GM12878 (cell line): Measurements from ENCODE around the gene LTBP2.

Experiments used
- CBX3 ChIP-seq: fragments of 200-600 bp; sonication (generic); IDR thresholded peaks from 2 replicates; pipeline ENCODE4 v1.6.1; 2016; ENCODE audit warnings: low read depth, borderline replicate concordance
- EZH2 ChIP-seq: IDR thresholded peaks from 2 replicates; pipeline ENCODE4 v1.6.1; 2012; ENCODE audit warnings: low read depth, mild to moderate bottlenecking, control low read depth, inconsistent platforms, low read length, borderline replicate concordance; ENCODE audit not compliant: control insufficient read depth
- POLR2A ChIP-seq: IDR thresholded peaks from 2 replicates; pipeline ENCODE4 v1.6.1; 2011; ENCODE audit warnings: low read depth, mild to moderate bottlenecking, low read length
- RCOR1 ChIP-seq: conservative IDR thresholded peaks from 2 replicates; pipeline ENCODE4 v1.6.1; 2012; ENCODE audit warnings: low read depth, low read length, improper control_type of control experiment
- TF ChIP-seq, protein P1 (sequence below): fragments of 150-350 bp; IDR thresholded peaks from 2 replicates; pipeline ENCODE4 v1.6.1; 2016; ENCODE audit warnings: low read depth, low read length
- TF ChIP-seq, protein P2 (sequence below): IDR thresholded peaks from 2 replicates; pipeline ENCODE4 v1.6.1; 2012; ENCODE audit warnings: low read depth, low read length, improper control_type of control experiment

DNA sequence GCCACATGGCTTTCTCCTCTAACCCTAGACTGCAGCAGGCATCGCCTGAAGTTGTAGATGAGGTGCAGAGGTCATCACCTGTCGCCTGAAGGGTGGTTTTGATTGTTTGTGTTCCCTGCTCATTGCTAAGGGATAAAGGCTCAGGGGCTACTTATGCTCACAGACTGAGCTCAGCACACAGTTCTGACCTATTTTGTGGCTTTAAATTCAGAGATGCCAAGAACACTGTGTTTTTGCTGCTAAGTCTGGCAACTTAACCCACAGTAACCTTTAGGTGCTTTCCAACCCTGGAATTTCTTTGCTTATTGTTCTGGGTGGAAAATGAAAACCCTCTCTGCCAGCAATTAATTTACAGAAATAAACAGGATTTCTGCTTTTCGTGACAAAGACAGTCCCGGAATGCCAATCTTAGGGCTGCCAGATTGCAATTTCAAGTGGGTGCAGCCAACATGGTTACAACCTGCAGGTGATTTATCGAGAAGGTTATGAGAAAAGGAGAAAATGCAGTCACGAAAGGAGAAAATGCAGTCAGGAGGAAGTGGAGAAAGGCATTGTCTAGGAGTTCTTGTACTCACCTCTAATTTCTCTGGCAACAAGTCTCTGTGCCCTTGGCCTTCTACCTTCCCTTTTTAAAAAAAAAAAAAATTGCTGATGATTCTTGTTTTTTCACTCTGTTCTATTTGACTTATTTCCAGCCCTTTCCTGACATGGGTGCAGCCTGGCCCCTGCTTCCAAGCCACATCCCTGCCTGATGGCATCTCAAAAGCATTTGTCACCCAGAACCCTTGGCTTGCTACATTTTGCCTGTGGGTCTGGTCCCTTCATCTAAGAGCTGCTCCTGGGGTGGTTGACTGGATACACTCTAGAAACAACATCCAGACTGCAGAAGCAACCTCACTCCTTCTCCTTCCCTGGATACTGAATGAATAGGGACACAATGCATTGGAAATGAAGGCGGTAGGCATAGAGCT, 142.2 kb downstream of the LTBP2 start:
- TF ChIP-seq, protein P1, sequence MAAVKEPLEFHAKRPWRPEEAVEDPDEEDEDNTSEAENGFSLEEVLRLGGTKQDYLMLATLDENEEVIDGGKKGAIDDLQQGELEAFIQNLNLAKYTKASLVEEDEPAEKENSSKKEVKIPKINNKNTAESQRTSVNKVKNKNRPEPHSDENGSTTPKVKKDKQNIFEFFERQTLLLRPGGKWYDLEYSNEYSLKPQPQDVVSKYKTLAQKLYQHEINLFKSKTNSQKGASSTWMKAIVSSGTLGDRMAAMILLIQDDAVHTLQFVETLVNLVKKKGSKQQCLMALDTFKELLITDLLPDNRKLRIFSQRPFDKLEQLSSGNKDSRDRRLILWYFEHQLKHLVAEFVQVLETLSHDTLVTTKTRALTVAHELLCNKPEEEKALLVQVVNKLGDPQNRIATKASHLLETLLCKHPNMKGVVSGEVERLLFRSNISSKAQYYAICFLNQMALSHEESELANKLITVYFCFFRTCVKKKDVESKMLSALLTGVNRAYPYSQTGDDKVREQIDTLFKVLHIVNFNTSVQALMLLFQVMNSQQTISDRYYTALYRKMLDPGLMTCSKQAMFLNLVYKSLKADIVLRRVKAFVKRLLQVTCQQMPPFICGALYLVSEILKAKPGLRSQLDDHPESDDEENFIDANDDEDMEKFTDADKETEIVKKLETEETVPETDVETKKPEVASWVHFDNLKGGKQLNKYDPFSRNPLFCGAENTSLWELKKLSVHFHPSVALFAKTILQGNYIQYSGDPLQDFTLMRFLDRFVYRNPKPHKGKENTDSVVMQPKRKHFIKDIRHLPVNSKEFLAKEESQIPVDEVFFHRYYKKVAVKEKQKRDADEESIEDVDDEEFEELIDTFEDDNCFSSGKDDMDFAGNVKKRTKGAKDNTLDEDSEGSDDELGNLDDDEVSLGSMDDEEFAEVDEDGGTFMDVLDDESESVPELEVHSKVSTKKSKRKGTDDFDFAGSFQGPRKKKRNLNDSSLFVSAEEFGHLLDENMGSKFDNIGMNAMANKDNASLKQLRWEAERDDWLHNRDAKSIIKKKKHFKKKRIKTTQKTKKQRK: no peak
- TF ChIP-seq RCOR1 (no peak), POLR2A (no peak), EZH2 (no peak), CBX3 (no peak)
- TF ChIP-seq, protein P2, sequence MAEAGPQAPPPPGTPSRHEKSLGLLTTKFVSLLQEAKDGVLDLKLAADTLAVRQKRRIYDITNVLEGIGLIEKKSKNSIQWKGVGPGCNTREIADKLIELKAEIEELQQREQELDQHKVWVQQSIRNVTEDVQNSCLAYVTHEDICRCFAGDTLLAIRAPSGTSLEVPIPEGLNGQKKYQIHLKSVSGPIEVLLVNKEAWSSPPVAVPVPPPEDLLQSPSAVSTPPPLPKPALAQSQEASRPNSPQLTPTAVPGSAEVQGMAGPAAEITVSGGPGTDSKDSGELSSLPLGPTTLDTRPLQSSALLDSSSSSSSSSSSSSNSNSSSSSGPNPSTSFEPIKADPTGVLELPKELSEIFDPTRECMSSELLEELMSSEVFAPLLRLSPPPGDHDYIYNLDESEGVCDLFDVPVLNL: no peak
